K562 (cell line): ENCODE results near the gene ISYNA1. TPM values are rescaled to one million over a fixed set of nuclear protein-coding genes. Genes with fewer than 3 reads are reported as not detected.

Source experiments
- ELF4 ChIP-seq: fragments of 450-650 bp; formaldehyde crosslinking; IDR thresholded peaks from 2 replicates; pipeline ENCODE4 v1.4.0; 2022; ENCODE audit warnings: missing genetic modification characterization
- FIP1L1 ChIP-seq: fragments of 200-400 bp; formaldehyde crosslinking; IDR thresholded peaks from 2 replicates; pipeline ENCODE4 v1.6.1; 2018; ENCODE audit warnings: mild to moderate bottlenecking, low read depth, low read length; ENCODE audit not compliant: poor library complexity, severe bottlenecking
- LEF1 ChIP-seq: fragments of 450-650 bp; IDR thresholded peaks from 2 replicates; pipeline ENCODE4 v1.6.1; 2016; ENCODE audit warnings: mild to moderate bottlenecking
- MTA1 ChIP-seq: fragments of 450-650 bp; IDR thresholded peaks from 2 replicates; pipeline ENCODE4 v1.6.1; 2017; ENCODE audit warnings: borderline replicate concordance
- NCOR1 ChIP-seq: fragments of 450-650 bp; IDR thresholded peaks from 2 replicates; pipeline ENCODE4 v1.6.1; 2016; ENCODE audit warnings: mild to moderate bottlenecking, moderate library complexity
- NELFE ChIP-seq: IDR thresholded peaks from 2 replicates; pipeline ENCODE4 v1.6.1; 2011; ENCODE audit warnings: mild to moderate bottlenecking; ENCODE audit not compliant: insufficient read depth, insufficient read length
- polyA plus RNA-seq, 8 experiments: library from polyadenylated mRNA; depleted of rRNA in 4 of 8; stranded (reverse) in 5 of 8; unstranded in 3 of 8; fragments of >200 nt; fragmentation: Nextera tagmentation in 2 of 8; fragmentation: Illumina TruSeq in 1 of 8; extraction: Ambion mirVana in 2 of 8; extraction: Trizol in 1 of 8; gene quantifications; 2 replicates each; pipeline versions ENCODE4 v1.2.1 to v1.2.3, GENCODE V29; 2011 to 2014; ENCODE audit warnings: inconsistent platforms in 1 of 8, missing spikeins in 1 of 8
- total RNA-seq, 7 experiments: library from RNA; depleted of rRNA in 6 of 7; stranded (reverse); fragments of >200 nt in 6 of 7; fragmentation: Illumina TruSeq in 2 of 7; extraction: Trizol in 2 of 7; gene quantifications; 2 replicates each; pipeline versions ENCODE4 v1.2.1 to v1.2.3, GENCODE V29; 2011 to 2021; ENCODE audit warnings: low replicate concordance in 1 of 7
- TF ChIP-seq, protein P1 (sequence below): fragments of 250-450 bp; sonication (Bioruptor Pico); IDR thresholded peaks from 2 replicates; pipeline ENCODE4 v1.5.0; 2021; ENCODE audit warnings: mild to moderate bottlenecking, moderate library complexity
- TF ChIP-seq, protein P2 (sequence below): fragments of 250-450 bp; sonication (Bioruptor Pico); IDR thresholded peaks from 2 replicates; pipeline ENCODE4 v1.4.0; 2020; ENCODE audit warnings: mild to moderate bottlenecking, moderate library complexity, borderline replicate concordance
- TF ChIP-seq, protein P3 (sequence below): fragments of 450-650 bp; IDR thresholded peaks from 2 replicates; pipeline ENCODE4 v1.7.1; 2018; ENCODE audit warnings: mild to moderate bottlenecking, low read depth; ENCODE audit not compliant: partially characterized antibody
- TF ChIP-seq, protein P4 (sequence below): fragments of 200-800 bp; sonication (Bioruptor generic); IDR thresholded peaks from 2 replicates; pipeline ENCODE4 v1.6.1; 2016; ENCODE audit warnings: missing genetic modification characterization, missing compliant biosample characterization

The ISYNA1 gene
- total and polyA plus RNA-seq, 9 of the 15 experiments (the other 6 are each of a cell fraction or from before 2014, with no cell fraction given), result 21.8 to 460 (median 93.2) TPM

- TF ChIP-seq, protein P1, sequence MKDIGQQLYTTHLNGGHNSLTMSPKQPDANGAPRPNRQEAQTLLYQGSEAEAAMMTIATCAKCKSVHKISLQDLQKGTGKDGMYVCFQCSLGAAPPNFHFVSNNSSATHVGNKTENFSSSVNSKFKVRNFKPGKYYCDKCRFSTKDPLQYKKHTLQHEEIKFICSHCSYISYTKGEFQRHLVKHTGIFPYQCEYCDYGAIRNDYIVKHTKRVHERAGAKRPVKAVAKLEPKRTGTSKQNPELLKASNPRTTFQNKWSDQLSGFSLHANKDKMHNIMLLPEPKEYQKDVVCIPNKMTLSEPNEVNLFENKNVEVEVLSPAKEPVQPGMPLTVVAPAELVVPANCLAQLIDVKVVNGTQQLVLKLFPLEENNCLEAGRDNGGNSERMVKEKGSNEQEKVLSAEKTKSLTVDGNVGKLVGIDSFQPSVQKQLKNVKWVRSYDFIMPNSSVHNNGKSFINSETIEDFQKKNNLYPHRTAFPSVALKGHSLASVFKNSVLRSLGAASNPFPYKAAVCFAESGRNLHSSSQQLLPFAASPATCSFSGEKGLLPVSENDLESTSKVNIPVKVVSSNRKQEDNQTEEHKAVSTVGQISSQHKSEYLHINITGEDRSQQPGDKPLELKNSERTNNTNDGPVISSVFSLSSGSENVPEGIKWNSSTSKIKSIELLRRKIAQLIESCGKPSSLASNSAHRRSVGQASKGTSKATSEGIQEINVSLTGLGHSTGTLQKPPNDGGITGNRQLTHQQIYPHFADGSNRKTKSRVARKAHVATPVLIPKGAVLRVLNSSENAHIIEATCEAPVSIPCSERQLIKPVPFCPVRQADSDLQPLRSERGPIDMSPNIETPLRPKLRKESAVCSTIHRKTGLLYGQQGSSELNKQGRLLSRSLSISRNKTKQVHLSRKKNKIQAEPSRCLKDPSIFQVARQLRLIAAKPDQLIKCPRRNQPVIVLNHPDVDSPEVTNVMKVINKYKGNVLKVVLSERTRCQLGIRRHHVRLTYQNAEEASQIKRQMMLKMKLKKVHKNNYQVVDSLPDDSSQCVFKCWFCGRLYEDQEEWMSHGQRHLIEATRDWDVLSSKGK (CRISPR knock-in tag), result no peak
- no peak for TF ChIP-seq NELFE
- peak; percentile 49 for TF ChIP-seq FIP1L1
- TF ChIP-seq MTA1, result no peak
- no peak for TF ChIP-seq LEF1
- TF ChIP-seq, protein P2, sequence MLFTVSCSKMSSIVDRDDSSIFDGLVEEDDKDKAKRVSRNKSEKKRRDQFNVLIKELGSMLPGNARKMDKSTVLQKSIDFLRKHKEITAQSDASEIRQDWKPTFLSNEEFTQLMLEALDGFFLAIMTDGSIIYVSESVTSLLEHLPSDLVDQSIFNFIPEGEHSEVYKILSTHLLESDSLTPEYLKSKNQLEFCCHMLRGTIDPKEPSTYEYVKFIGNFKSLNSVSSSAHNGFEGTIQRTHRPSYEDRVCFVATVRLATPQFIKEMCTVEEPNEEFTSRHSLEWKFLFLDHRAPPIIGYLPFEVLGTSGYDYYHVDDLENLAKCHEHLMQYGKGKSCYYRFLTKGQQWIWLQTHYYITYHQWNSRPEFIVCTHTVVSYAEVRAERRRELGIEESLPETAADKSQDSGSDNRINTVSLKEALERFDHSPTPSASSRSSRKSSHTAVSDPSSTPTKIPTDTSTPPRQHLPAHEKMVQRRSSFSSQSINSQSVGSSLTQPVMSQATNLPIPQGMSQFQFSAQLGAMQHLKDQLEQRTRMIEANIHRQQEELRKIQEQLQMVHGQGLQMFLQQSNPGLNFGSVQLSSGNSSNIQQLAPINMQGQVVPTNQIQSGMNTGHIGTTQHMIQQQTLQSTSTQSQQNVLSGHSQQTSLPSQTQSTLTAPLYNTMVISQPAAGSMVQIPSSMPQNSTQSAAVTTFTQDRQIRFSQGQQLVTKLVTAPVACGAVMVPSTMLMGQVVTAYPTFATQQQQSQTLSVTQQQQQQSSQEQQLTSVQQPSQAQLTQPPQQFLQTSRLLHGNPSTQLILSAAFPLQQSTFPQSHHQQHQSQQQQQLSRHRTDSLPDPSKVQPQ (CRISPR knock-in tag), result no peak
- TF ChIP-seq, protein P3, sequence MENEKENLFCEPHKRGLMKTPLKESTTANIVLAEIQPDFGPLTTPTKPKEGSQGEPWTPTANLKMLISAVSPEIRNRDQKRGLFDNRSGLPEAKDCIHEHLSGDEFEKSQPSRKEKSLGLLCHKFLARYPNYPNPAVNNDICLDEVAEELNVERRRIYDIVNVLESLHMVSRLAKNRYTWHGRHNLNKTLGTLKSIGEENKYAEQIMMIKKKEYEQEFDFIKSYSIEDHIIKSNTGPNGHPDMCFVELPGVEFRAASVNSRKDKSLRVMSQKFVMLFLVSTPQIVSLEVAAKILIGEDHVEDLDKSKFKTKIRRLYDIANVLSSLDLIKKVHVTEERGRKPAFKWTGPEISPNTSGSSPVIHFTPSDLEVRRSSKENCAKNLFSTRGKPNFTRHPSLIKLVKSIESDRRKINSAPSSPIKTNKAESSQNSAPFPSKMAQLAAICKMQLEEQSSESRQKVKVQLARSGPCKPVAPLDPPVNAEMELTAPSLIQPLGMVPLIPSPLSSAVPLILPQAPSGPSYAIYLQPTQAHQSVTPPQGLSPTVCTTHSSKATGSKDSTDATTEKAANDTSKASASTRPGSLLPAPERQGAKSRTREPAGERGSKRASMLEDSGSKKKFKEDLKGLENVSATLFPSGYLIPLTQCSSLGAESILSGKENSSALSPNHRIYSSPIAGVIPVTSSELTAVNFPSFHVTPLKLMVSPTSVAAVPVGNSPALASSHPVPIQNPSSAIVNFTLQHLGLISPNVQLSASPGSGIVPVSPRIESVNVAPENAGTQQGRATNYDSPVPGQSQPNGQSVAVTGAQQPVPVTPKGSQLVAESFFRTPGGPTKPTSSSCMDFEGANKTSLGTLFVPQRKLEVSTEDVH, result no peak
- no peak for TF ChIP-seq ELF4 (CRISPR knock-in tag)
- TF ChIP-seq, protein P4, sequence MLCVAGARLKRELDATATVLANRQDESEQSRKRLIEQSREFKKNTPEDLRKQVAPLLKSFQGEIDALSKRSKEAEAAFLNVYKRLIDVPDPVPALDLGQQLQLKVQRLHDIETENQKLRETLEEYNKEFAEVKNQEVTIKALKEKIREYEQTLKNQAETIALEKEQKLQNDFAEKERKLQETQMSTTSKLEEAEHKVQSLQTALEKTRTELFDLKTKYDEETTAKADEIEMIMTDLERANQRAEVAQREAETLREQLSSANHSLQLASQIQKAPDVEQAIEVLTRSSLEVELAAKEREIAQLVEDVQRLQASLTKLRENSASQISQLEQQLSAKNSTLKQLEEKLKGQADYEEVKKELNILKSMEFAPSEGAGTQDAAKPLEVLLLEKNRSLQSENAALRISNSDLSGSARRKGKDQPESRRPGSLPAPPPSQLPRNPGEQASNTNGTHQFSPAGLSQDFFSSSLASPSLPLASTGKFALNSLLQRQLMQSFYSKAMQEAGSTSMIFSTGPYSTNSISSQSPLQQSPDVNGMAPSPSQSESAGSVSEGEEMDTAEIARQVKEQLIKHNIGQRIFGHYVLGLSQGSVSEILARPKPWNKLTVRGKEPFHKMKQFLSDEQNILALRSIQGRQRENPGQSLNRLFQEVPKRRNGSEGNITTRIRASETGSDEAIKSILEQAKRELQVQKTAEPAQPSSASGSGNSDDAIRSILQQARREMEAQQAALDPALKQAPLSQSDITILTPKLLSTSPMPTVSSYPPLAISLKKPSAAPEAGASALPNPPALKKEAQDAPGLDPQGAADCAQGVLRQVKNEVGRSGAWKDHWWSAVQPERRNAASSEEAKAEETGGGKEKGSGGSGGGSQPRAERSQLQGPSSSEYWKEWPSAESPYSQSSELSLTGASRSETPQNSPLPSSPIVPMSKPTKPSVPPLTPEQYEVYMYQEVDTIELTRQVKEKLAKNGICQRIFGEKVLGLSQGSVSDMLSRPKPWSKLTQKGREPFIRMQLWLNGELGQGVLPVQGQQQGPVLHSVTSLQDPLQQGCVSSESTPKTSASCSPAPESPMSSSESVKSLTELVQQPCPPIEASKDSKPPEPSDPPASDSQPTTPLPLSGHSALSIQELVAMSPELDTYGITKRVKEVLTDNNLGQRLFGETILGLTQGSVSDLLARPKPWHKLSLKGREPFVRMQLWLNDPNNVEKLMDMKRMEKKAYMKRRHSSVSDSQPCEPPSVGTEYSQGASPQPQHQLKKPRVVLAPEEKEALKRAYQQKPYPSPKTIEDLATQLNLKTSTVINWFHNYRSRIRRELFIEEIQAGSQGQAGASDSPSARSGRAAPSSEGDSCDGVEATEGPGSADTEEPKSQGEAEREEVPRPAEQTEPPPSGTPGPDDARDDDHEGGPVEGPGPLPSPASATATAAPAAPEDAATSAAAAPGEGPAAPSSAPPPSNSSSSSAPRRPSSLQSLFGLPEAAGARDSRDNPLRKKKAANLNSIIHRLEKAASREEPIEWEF (CRISPR knock-in tag), result no peak
- no peak for TF ChIP-seq NCOR1
Observed at GRCh38 chr19:18437491-18438330, at the start of gene ISYNA1 (continued).
